Measurements from ENCODE around the gene BCS1L.

Gene BCS1L

DNA sequence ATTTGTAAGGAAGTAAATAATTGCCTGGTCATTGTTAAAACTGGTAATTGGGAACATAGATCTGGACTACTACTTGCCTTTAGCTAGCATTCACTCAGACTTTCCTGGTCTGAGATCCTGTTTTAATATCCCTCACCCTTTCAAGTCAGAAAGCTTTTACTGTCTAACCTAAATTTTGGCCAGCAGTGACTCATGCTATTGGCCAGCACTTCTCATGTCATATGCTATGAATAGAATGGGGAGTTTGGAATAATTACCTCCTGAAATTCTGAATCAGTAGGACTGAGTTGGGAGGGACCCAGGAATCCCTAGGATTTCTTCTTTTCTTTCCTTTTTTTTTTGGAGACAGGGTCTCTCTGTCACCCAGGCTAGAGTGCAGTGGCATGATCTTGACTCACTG is 31.8 kb downstream of the BCS1L start:
- Histone ChIP-seq H2AFZ (ENCODE audit: low read length) (no peak overlapping the region), H3K27me3 (replicated peaks; ENCODE audit: insufficient read depth, low read length) (no peaks in the 10 kb centered on the region), H3K4me1 (ENCODE audit: low read length) (no peaks in the 10 kb centered on the region), H3K36me3 (replicated peaks; ENCODE audit: insufficient read depth, low read length) (no peaks in the 10 kb centered on the region), H4K20me1 (ENCODE audit: insufficient read depth, low read length) (no peaks in the 10 kb centered on the region), H3K9me3 (replicated peaks; ENCODE audit: insufficient read depth, low read length) (no peaks in the 10 kb centered on the region), H3K9me2 (replicated peaks; ENCODE audit: insufficient read depth, low read length) (no peaks in the 10 kb centered on the region), H3K9ac (ENCODE audit: low read length) (no peak overlapping the region), H3F3A (ENCODE audit: insufficient read depth, low read length) (no peaks in the 10 kb centered on the region), H3K27ac (ENCODE audit: low read length) (no peak overlapping the region), H3K79me2 (ENCODE audit: low read length) (no peaks in the 10 kb centered on the region), H3K4me2 (ENCODE audit: low read depth, low read length) (no peak overlapping the region), H3K4me3 (ENCODE audit: low read length) (no peak overlapping the region)
- TF ChIP-seq, protein P1, sequence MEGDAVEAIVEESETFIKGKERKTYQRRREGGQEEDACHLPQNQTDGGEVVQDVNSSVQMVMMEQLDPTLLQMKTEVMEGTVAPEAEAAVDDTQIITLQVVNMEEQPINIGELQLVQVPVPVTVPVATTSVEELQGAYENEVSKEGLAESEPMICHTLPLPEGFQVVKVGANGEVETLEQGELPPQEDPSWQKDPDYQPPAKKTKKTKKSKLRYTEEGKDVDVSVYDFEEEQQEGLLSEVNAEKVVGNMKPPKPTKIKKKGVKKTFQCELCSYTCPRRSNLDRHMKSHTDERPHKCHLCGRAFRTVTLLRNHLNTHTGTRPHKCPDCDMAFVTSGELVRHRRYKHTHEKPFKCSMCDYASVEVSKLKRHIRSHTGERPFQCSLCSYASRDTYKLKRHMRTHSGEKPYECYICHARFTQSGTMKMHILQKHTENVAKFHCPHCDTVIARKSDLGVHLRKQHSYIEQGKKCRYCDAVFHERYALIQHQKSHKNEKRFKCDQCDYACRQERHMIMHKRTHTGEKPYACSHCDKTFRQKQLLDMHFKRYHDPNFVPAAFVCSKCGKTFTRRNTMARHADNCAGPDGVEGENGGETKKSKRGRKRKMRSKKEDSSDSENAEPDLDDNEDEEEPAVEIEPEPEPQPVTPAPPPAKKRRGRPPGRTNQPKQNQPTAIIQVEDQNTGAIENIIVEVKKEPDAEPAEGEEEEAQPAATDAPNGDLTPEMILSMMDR (IDR thresholded peaks at IDR 0.05; ENCODE audit: low read length): no peak
- DNase-seq: no peak

DNA sequence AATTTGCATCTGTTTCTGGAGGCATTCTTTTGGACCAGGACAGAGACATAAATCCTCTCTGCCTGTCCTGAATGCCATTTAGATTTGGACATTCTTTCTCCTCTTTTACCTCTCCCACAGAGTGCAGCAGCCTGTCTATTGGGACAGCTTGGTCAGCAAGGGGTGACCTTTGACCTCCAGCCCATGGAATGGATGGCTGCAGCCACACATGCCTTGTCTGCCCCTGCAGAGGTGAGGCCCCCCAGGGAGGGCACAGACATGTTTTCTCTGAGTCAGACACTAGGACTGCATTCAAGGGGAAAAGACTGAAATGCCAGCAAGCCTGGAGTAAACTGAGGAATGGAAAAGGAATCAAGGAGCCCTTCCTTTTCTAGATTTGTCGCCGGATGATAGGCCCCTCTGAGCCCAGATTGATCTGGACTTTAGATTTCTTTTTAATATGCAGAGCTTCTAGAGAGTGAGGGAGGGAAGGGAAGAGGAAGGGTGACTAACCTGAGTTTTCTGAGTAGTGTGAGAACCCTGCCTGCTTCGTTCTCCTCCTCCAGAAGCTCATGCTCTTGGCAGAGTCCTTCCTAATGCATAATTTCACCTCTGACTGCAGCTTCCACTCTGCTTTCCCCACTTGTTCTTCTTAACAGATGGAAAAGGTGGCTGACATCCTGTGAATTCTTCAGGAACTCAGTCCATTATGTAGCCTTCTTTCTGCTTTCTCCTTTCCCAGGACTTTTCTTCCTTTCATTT is 35.1 kb downstream of the BCS1L start:
- no peaks in the 10 kb centered on the region for H3K27me3 ChIP-seq (replicated peaks; ENCODE audit: insufficient read depth, low read length)
- no peaks in the 10 kb centered on the region for H3F3A ChIP-seq (ENCODE audit: insufficient read depth, low read length)
- no peak overlapping the region for H2AFZ ChIP-seq (ENCODE audit: low read length)
- no peak overlapping the region for H3K4me2 ChIP-seq (ENCODE audit: low read depth, low read length)
- no peak overlapping the region for H3K4me3 ChIP-seq (ENCODE audit: low read length)
- no peaks in the 10 kb centered on the region for H3K9me2 ChIP-seq (replicated peaks; ENCODE audit: insufficient read depth, low read length)
- no peaks in the 10 kb centered on the region for H3K4me1 ChIP-seq (ENCODE audit: low read length)
- DNase-seq: no peak
- H3K27ac ChIP-seq (ENCODE audit: low read length): no peak overlapping the region
- H4K20me1 ChIP-seq (ENCODE audit: insufficient read depth, low read length): no peaks in the 10 kb centered on the region
- no peak for TF ChIP-seq EZH2phosphoT487 (IDR thresholded peaks at IDR 0.05; ENCODE audit: low read length)
- TF ChIP-seq EZH2 (optimal IDR thresholded peaks at IDR 0.05; ENCODE audit: low read depth, low read length): no peak
- TF ChIP-seq, protein P1 (IDR thresholded peaks at IDR 0.05; ENCODE audit: low read length): no peak
- no peaks in the 10 kb centered on the region for H3K9me3 ChIP-seq (replicated peaks; ENCODE audit: insufficient read depth, low read length)
- no peak overlapping the region for H3K9ac ChIP-seq (ENCODE audit: low read length)
- H3K79me2 ChIP-seq (ENCODE audit: low read length): no peaks in the 10 kb centered on the region
- H3K36me3 ChIP-seq (replicated peaks; ENCODE audit: insufficient read depth, low read length): no peaks in the 10 kb centered on the region

DNA sequence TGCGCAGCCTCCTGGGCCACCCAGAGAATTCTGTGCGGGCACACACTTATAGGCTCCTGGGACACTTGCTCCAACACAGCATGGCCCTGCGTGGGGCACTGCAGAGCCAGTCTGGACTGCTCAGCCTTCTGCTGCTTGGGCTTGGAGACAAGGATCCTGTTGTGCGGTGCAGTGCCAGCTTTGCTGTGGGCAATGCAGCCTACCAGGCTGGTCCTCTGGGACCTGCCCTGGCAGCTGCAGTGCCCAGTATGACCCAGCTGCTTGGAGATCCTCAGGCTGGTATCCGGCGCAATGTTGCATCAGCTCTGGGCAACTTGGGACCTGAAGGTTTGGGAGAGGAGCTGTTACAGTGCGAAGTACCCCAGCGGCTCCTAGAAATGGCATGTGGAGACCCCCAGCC is 39.4 kb downstream of the BCS1L start:
- Histone ChIP-seq H3F3A (ENCODE audit: insufficient read depth, low read length) (no peaks in the 10 kb centered on the region), H3K79me2 (ENCODE audit: low read length) (no peaks in the 10 kb centered on the region), H3K36me3 (replicated peaks; ENCODE audit: insufficient read depth, low read length) (no peaks in the 10 kb centered on the region), H3K4me3 (ENCODE audit: low read length) (no peak overlapping the region), H3K9me3 (replicated peaks; ENCODE audit: insufficient read depth, low read length) (no peaks in the 10 kb centered on the region), H3K27me3 (replicated peaks; ENCODE audit: insufficient read depth, low read length) (no peaks in the 10 kb centered on the region), H3K4me2 (ENCODE audit: low read depth, low read length) (no peak overlapping the region), H3K27ac (ENCODE audit: low read length) (no peak overlapping the region), H4K20me1 (ENCODE audit: insufficient read depth, low read length) (no peaks in the 10 kb centered on the region), H3K4me1 (ENCODE audit: low read length) (no peaks in the 10 kb centered on the region), H3K9ac (ENCODE audit: low read length) (no peak overlapping the region), H2AFZ (ENCODE audit: low read length) (no peak overlapping the region), H3K9me2 (replicated peaks; ENCODE audit: insufficient read depth, low read length) (no peaks in the 10 kb centered on the region)
- DNase-seq: no peak
- TF ChIP-seq, protein P1 (IDR thresholded peaks at IDR 0.05; ENCODE audit: low read length): no peak
- TF ChIP-seq EZH2phosphoT487 (IDR thresholded peaks at IDR 0.05; ENCODE audit: low read length): no peak
- no peak for TF ChIP-seq EZH2 (optimal IDR thresholded peaks at IDR 0.05; ENCODE audit: low read depth, low read length)
